GM19395 (cell line): ENCODE data around the gene B4GALT2.
A peak's percentile ranks its signal among the peaks of the same experiment; 100 is the strongest.

Experiments
- ATAC-seq: cut with Tn5 transposase; IDR thresholded peaks from one replicate; pipeline ENCODE4 v1.9.1; 2021; ENCODE audit warnings: mild to moderate bottlenecking, moderate library complexity; ENCODE audit not compliant: unreplicated experiment

B4GALT2 gene

DNA sequence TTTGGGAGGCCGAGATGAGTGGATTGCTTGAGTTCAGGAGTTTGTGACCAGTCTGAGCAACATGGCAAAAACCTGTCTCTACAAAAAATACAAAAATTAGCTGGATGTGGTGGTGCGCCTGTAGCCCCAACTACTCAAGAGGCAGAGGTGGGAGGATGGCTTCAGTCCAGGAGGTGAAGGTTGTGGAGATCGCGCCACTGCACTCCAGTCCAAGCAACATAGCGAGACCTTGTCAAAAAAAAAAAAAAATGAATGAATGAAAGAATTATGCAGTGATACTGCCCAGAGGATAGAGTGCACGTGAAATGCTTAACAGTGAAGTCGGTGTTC, 9.6 kb upstream of the B4GALT2 start:
- no peak for ATAC-seq

DNA sequence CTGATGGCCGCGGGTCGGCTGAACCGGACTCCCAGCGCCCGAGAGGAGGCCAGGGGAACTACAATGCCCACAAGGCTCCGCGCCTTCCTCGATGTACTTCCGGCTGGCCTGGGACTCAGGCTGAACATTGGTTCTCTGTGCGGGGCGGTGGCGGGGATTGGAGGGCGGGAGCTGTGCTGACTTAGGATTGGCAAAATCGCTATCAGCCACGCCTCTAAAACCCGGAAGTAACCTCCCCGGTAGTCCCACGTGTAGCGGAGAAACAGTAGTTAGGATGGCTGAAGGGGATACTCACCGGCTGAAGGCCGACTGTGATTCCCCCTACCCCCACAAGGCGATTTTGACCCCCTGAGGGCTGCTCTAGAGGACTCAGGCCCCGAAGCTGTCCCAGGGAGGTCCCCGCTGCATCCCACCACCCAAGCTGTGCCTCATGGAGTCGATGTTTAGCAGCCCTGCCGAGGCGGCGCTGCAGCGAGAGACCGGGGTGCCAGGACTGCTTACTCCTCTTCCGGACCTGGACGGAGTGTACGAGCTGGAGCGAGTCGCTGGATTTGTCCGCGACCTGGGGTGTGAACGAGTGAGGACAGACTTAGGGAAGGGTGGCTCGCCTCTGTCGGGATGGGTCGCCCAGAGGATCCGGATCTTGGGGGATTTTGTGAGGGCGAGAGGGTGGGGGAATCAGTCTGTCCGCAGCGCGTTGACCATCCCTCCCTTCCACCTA, 9.1 kb upstream of the B4GALT2 start, which contains the start of gene DPH2:
Gene DPH2, plus strand, starts transcription at position 265 of the 721 bp plus-strand sequence. Its CDS starts 166 bp downstream, at position 431.
- ATAC-seq = peak; percentile 84

DNA sequence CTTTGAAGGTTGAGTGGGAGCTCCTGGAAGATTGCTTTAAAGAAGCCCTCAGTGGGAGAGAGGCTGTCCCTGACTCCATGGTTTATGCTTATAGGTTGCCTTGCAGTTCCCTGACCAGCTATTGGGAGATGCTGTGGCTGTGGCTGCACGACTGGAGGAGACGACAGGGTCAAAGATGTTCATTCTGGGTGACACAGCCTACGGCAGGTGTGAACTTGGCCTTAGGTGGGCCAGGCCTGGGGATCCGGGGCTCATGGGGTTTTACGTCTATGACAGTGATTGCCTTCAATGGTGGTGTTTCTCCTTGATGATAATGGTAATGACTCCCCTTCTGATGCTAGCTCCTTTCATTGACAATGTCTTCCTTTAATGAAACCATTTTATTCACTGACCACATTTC, 8.5 kb upstream of the B4GALT2 start:
- no peak for ATAC-seq

DNA sequence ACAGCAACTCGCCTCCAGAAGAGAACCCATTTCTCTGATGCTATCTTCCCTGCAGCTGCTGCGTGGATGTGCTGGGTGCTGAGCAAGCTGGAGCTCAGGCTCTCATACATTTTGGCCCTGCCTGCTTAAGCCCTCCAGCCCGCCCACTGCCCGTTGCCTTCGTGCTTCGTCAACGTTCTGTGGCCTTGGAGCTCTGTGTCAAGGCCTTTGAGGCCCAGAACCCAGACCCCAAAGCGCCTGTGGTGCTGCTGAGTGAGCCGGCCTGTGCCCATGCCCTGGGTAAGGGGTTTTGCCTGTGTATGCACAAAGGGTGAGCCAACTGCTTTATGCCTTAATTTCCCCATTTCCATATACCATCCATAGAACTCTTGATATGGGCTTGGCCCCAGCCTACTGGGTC, 8.1 kb upstream of the B4GALT2 start:
- no peak for ATAC-seq

DNA sequence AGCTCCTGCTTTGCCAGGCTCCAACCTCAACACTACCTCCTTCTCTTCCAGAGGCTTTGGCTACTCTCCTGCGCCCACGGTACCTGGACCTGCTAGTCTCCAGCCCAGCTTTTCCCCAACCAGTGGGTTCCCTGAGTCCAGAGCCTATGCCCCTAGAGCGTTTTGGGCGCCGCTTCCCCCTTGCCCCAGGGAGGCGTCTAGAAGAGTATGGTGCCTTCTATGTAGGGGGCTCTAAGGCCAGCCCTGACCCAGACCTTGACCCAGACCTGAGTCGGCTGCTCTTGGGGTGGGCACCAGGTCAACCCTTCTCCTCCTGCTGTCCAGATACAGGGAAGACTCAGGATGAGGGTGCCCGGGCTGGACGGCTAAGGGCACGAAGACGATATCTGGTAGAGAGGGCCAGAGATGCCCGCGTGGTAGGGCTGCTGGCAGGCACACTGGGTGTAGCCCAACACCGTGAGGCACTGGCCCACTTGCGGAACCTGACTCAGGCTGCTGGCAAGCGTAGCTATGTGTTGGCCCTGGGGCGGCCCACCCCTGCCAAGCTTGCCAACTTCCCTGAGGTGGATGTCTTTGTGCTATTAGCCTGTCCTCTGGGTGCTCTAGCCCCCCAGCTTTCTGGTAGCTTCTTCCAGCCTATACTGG, 7.6 kb upstream of the B4GALT2 start:
- no peak for ATAC-seq

DNA sequence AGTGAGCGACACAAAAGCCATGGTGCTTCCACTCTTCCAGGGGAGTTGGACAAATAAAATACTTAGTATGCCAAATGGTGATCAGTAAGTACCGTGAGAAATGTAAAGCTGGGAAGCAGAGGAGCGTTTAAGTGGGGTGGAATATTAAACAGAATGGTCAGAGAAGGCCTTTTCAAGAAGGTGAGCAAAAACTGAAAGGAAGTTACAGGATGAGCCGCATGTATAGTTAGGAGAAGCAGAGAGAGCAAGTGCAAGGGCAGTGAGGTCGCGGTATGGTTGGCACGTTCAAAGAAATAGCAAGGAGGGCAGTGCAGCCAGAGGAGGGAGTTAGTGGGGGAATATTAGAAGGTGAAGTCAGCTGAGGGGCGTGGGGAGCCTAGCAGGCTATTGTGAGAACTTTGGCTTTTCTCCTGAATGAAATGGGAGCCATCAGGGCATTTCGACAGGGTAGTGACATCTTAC, 5.0 kb upstream of the B4GALT2 start:
- ATAC-seq = peak; percentile 1

DNA sequence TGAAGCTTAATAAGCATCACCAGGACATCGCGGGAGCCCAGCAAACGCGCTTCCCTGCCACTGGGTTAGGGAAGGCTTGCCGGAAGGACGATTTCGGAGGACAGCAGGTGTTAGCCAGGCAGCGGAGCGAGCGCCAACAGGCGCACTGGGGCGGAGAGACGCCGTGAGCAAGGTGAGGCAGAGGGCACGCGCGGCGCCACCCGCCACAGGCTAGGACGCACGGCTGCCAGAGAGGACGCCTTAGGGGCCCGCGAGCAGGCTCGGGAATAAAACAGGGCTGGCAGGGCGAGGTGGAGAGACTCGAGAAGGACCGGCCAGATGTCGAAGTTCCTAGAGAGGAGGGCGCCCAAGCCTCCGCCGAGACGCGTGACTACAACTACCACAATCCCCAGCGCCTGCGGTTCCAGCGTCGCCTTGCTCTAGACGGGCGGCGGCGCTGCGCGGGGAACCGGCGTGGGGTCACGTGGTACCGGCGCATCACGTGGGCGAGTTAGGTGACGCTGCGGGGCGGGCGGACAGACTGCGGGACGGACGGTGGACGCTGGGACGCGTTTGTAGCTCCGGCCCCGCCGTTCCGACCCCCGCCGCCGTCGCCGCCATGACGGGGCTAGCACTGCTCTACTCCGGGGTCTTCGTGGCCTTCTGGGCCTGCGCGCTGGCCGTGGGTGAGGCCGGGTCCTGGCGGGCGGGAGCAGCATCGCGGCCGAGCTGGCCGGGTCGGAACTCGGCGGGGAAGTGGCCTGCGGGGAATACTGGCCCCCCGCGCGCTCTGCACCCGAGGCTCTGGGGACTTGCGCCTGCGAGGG, 4.4 kb upstream of the B4GALT2 start, which contains the start of gene ATP6V0B:
Gene ATP6V0B, plus strand, starts transcription at position 518 of the 806 bp plus-strand sequence. Its CDS starts 81 bp downstream, at position 599.
- peak; percentile 61 for ATAC-seq

DNA sequence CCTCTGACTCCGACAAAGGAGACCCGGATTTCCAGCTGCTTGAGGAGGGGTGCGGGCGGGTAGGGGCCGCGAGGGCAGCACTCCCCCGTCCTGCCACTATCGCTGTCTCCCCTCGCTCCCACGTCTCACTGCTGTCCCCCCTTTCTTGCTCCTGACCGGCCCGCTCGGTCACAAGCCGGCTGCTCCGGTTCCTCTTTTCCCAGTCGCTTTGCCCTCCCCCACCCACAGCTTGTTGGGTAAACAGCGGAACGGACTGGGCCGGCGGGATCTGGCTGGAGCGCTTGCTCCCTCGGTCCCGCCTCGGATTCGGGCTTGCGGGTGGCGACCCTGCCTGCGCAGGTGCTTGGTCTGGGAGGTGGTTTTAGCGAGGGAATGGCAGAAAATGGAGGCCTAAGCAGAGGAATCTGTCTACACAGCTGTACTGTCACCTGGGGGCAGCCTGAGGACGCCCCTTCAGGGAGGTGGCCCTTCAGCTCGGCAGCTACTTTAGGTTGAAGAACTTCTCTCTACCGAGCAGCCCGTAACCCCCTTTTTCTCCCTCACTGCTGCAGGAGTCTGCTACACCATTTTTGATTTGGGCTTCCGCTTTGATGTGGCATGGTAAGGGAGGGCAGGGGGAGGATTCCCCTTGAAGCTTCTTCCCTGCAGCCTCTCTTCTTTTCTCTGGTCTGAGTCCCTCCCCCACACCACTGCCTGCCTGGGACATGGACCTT, 3.6 kb upstream of the B4GALT2 start:
- peak; percentile 3 for ATAC-seq

DNA sequence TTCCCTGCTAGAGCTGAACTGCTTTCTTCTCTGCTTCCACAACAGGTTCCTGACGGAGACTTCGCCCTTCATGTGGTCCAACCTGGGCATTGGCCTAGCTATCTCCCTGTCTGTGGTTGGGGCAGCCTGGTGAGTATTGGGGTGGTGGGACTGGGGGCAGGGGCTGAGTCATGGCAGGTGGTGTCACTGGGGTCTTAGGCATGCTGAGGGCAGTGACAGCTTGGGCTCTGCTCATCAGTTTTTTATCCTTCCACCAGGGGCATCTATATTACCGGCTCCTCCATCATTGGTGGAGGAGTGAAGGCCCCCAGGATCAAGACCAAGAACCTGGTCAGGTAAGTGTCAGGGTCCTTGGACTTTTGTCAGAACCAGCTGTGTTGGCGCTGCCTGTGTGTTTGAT, 3.0 kb upstream of the B4GALT2 start:
- ATAC-seq = no peak

DNA sequence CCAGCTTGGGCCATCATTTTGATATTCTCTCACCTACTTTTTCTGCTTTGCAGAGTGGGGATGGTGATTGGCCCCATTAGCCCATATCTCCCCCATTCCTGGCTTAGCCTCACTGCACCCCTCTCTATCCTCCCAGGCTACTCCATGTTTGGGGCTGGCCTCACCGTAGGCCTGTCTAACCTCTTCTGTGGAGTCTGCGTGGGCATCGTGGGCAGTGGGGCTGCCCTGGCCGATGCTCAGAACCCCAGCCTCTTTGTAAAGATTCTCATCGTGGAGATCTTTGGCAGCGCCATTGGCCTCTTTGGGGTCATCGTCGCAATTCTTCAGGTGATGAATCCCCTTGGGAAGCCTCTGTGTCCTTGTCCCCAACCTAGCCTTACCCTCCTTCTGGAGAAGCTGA, 2.1 kb upstream of the B4GALT2 start:
- ATAC-seq = no peak

DNA sequence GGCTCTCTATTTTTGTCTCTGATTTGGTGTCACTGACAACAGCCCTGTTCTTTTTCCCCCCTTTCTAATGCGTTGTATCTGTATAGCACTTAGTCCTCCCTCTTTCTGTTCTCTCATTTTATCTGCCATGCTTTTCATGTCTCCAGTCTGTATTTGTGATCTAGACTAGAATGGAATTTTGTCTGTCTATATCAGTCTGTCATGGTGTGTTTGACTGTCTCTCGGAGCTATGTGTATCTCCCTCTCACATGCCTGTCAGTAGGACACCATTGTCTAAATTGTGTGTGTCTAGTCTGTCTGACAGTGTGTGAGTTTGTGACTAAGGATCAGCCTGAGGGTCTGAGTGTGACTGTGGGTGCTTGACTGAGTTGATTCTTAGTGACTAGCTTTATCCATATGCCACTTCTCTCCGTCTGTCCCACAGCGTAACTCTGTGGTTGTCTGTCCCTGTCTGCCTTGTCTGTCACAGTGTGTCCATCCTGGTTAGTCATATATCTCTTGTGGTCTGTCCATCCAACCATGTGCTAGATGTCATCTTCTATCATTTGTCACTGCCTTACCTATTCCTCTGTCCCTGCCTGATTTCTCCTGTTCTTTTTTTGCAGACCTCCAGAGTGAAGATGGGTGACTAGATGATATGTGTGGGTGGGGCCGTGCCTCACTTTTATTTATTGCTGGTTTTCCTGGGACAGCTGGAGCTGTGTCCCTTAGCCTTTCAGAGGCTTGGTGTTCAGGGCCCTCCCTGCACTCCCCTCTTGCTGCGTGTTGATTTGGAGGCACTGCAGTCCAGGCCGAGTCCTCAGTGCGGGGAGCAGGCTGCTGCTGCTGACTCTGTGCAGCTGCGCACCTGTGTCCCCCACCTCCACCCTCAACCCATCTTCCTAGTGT, 1.4 kb upstream of the B4GALT2 start:
- no peak for ATAC-seq

DNA sequence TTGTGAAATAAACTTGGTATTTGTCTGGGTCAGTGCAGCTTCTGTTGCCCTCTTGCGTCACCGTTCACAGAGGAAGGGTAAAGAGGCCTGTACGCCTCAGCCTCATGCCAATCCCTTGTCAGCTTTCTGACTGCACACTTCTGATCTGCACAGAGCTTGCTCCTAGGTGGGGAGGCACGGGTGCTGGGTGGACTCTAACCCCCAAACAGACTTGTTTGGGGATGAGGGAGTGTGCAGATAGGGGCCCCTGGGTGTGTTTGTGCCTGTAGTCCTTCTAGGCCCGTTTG, 803 bp upstream of the B4GALT2 start:
- no peak for ATAC-seq

DNA sequence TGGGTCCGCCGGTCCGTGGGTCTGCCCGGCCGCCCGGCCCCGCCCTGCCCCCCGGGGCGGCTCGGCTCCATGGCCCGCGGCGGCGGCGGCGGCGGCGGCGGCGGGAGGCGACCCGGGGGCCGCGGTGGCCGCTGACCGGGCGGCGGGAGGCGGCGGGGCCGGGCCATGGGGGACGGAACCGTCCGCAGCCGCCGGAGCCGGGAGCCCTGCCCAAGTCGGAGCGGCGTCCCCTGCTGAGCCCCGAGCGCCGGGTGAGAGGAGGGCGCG, 184 bp downstream of the B4GALT2 start:
- ATAC-seq = no peak

DNA sequence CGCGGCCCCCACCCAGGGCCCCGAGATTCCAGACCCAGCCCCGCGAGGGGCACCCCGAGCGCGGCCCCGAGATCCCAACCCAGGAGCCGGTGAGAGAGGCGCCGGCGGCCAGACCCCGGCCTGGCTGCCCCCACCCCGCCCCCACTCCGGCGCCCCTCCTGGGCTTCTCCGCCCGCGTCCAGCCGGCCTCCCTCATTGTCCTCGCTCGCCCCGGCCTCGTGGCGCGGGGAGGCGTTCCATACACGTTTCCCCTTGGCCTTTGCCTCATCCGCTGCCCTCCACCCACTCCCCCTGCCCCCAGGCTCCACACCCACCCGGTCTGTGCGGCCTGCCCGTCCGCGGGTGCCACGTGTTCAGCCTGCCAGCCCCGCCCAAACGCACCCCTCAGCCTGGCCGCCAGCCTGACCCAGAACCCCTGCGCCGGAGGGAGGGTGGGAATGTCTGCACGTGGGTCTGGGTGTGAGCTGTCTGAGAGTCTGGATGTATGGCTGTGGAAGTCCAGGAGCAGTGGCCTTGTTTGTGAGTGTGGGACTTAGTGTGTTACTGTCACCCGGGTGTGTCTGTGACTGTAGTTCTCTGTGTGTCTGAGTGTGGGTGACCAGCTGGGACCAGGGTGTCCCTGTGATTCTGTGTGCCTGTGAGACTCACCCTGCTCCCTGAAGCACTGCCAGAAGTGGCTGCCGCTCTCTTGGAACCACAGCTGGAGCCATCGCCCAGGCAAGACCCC, 681 bp downstream of the B4GALT2 start:
- no peak for ATAC-seq

DNA sequence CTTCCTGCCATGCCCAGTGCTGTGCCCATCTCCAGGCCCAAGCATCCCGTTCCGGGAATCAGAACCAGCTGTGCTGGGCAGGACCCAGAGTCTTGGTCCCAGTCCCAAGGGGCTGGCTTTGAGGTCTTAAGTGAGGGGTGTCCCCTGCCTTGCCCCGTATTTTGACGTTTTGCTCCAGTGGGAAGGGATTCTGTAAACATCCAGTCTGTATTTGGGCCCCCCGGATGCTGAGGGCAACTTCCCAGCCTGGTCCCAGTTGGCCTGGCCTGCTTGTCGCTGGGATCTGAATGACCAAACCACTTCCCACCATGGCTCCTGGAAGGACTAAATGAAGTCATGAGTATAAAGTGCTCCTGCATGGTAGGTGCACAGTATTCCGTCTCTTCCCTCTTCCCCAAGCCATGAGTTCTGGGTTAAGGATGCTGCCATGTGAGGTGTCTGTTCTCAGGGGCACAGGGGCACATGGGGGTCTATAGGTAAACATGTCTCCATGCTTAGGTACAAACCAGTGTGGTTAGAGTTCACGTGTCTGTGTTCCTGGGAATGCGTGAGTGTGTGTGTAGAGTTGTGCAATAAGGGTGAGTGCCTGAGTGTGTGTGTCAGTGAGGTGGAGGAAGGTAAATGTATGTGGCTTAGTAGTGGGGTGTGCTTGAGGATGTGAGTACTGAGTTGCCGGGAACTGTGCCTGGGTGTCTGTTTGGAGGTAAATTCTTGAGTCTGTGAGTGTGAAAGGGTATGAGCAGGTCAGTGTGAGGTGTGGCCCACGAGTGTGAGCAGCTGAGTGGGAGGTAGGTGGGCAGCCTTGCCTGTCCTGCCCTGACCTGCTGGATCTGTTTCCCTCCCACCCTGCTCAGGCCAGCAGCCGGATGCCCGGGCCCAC, 1.5 kb downstream of the B4GALT2 start:
- ATAC-seq = no peak

DNA sequence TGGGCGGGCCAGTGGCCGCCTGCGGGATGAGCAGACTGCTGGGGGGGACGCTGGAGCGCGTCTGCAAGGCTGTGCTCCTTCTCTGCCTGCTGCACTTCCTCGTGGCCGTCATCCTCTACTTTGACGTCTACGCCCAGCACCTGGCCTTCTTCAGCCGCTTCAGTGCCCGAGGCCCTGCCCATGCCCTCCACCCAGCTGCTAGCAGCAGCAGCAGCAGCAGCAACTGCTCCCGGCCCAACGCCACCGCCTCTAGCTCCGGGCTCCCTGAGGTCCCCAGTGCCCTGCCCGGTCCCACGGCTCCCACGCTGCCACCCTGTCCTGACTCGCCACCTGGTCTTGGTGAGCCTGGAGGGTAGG, 2.1 kb downstream of the B4GALT2 start:
- ATAC-seq = no peak

DNA sequence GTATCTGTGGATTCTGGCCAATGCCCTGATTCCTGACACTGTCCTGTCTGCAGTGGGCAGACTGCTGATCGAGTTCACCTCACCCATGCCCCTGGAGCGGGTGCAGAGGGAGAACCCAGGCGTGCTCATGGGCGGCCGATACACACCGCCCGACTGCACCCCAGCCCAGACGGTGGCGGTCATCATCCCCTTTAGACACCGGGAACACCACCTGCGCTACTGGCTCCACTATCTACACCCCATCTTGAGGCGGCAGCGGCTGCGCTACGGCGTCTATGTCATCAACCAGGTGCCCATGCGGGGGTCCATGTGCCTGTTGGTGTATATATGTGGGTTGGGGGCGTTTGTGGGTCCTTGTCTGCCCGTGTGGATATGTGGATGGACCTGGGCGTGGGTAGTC, 2.6 kb downstream of the B4GALT2 start:
- no peak for ATAC-seq

DNA sequence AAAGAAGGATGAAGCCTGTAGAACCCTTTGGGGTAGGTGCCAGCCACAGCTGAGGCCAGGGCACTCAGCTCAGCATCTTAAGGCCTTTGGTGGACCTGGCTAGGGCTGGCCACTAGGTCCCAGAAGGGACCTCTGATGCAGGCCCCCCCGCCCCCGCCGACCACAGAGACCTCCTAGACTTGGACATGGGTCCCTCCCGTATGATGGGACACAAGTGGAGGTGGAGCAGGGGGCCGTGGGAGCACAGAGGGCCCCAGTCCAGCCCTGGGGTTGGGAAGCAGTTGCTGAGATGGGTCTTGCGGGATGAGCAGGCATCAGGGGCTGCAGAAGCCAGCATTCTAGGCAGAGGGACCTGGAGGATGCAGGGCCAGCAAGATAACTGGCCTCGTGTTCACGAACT, 3.2 kb downstream of the B4GALT2 start:
- no peak for ATAC-seq

DNA sequence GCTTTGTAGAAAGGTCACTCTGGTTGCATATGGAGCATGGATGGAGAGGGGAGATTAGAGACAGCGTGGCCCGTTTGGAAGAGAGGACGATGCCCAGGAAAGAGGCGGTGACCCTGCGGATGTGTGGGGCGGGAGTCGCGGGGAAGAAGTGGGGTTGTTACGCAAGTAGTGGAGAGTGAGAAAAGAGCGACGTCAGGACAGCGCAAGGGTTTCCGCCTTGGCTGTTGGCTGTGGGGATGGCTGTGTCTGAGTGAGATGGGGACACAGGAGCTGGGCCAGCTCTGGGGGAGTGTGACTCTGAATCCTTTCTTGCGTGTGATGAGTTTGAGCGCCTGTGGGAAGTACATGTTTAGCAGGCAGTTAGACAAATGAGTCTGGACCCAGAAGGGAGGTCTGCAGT, 3.8 kb downstream of the B4GALT2 start:
- ATAC-seq = no peak
